Transverse colon (tissue), 4 donors: Measurements from ENCODE around the gene WDR75. TPM values are rescaled to one million over a fixed set of nuclear protein-coding genes. Genes with fewer than 3 reads are reported as not detected.

Experiments used
- DNase-seq: peaks from one replicate; pipeline ENCODE4 v3.0.0-alpha.2; 2019
- H3K27ac ChIP-seq, 4 donors: fragments of 200-600 bp; sonication (generic); 2 replicates each; pipeline ENCODE4 v1.5.1; 2016 to 2018; ENCODE audit warnings: inconsistent platforms in 4 of 4
- H3K27me3 ChIP-seq: fragments of 200-600 bp; sonication (generic); 2 replicates; pipeline ENCODE4 v1.5.1; 2017; ENCODE audit warnings: inconsistent platforms
- H3K36me3 ChIP-seq, 4 donors: fragments of 200-600 bp; sonication (generic); 2 replicates each; pipeline ENCODE4 v1.5.1; 2017 to 2019; ENCODE audit warnings: inconsistent platforms in 4 of 4
- H3K4me1 ChIP-seq, 4 donors: fragments of 200-600 bp; sonication (generic); 2 replicates each; pipeline ENCODE4 v1.5.1; 2017 to 2020; ENCODE audit warnings: inconsistent platforms in 4 of 4
- H3K4me3 ChIP-seq, 4 donors: fragments of 200-600 bp; sonication (generic); 1 replicate in 1 of 4; 2 replicates in 3 of 4; pipeline versions ENCODE4 v1.5.1 to v1.6.1; 2017 to 2019; ENCODE audit warnings: inconsistent platforms in 4 of 4
- H3K9me3 ChIP-seq, 2 donors: fragments of 200-600 bp; sonication (generic); 2 replicates each; pipeline ENCODE4 v1.5.1; 2017 to 2019; ENCODE audit warnings: inconsistent platforms in 2 of 2
- EP300 ChIP-seq: sonication (generic); formaldehyde crosslinking; IDR thresholded peaks from one replicate; pipeline ENCODE4 v1.6.1; 2017; ENCODE audit warnings: antibody characterized with exemption, low read depth
- POLR2A ChIP-seq: fragments of 450-650 bp; IDR thresholded peaks from one replicate; pipeline ENCODE4 v1.6.1; 2016; ENCODE audit warnings: antibody characterized with exemption, mild to moderate bottlenecking, moderate library complexity
- POLR2AphosphoS5 ChIP-seq, 3 donors: sonication (generic); formaldehyde crosslinking; IDR thresholded peaks; one replicate each; pipeline ENCODE4 v1.6.1; 2016; ENCODE audit warnings: antibody characterized with exemption in 3 of 3
- WGBS, 2 donors: methylation state at CpG; one replicate each; pipeline ENCODE4 v1.1.5; 2018; ENCODE audit warnings: low coverage in 1 of 2; 5-methylcytosine and 5-hydroxymethylcytosine counted together
- in situ Hi-C, 4 donors: fragments of 200-750 bp; cut with MboI; loops; one replicate each; pipeline versions ENCODE4 v1.15.0 to v1.15.1; 2017; ENCODE audit warnings: low sequenced_read_pairs in 3 of 4, low pct_ligation_motif_present in 1 of 4, low pct_unique_long_range_greater_than_20kb in 1 of 4
- intact Hi-C: fragments of 100-400 bp; cut with DNase I; formaldehyde crosslinking; loops from one replicate; pipeline ENCODE4 v1.15.1; 2023; ENCODE audit warnings: low total_unique reads
- total RNA-seq, 4 donors: library from RNA; depleted of rRNA; stranded (reverse); fragments of >200 nt; gene quantifications; one replicate each; pipeline ENCODE4 v1.1.0, GENCODE V29; 2016
- TF ChIP-seq, protein P1 (sequence below), 5 experiments: fragments of 200-600 bp in 3 of 5; fragments of 450-650 bp in 2 of 5; sonication (generic) in 3 of 5; IDR thresholded peaks; 1 replicate in 2 of 5; 2 replicates in 3 of 5; pipeline ENCODE4 v1.5.1; 2016 to 2017; ENCODE audit warnings: antibody characterized with exemption in 5 of 5, inconsistent platforms in 3 of 5, mild to moderate bottlenecking in 2 of 5, moderate library complexity in 1 of 5

The WDR75 gene
- total RNA-seq, 4 donors from 2014 or later = 11.1 to 38.1 (median 25.2) TPM

- Histone ChIP-seq H3K27me3 (no peaks in the 10 kb centered on the region), H3K4me1 (peaks cover 0 to 8% (median 0%) of the 10 kb centered on the region in 4 donors), H3K4me3 (no peak overlapping the region), H3K36me3 (no peaks in the 10 kb centered on the region), H3K27ac (no peak overlapping the region), H3K9me3 (no peaks in the 10 kb centered on the region)
- in situ Hi-C loops = no loop called here
- WGBS, 2 donors = 80 to 87% methylated on average over 2 of the region's 2 CpGs
- intact Hi-C loops = no loop called here
- no peak for TF ChIP-seq EP300
- no peak for TF ChIP-seq POLR2A
- no peak for TF ChIP-seq POLR2AphosphoS5 (IDR thresholded peaks at IDR 0.05)
- TF ChIP-seq, protein P1, sequence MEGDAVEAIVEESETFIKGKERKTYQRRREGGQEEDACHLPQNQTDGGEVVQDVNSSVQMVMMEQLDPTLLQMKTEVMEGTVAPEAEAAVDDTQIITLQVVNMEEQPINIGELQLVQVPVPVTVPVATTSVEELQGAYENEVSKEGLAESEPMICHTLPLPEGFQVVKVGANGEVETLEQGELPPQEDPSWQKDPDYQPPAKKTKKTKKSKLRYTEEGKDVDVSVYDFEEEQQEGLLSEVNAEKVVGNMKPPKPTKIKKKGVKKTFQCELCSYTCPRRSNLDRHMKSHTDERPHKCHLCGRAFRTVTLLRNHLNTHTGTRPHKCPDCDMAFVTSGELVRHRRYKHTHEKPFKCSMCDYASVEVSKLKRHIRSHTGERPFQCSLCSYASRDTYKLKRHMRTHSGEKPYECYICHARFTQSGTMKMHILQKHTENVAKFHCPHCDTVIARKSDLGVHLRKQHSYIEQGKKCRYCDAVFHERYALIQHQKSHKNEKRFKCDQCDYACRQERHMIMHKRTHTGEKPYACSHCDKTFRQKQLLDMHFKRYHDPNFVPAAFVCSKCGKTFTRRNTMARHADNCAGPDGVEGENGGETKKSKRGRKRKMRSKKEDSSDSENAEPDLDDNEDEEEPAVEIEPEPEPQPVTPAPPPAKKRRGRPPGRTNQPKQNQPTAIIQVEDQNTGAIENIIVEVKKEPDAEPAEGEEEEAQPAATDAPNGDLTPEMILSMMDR (IDR thresholded peaks at IDR 0.05) = no peak
- DNase-seq = no peak
Measured at GRCh38 chr2:189502714-189503113, 61.4 kb downstream of the WDR75 start.

GRCh38 chr2:189504238-189504637 is 63.0 kb downstream of the WDR75 start:
- WGBS, 2 donors = 81 to 85% methylated on average over 5 of the region's 5 CpGs

DNA sequence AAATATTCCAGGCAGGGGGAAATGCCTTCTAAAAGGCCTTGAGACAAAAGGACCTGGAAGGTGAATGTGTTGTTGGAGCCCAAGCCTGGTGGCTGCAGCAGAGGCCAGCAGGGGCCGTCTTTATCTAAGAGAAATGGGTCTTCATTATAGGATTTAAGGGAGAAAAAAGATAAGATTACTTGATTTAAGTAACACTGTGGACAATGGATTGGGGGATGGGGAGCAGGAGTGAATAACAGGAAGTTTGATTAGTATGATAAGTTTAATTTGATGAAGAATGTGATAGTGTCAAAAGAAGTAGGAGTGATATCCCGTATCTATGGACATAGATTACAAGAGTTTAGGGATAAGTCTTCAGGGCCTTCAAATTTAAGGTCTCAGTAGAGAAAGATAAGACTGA is 64.2 kb downstream of the WDR75 start:
- Histone ChIP-seq H3K9me3 (no peaks in the 10 kb centered on the region), H3K4me3 (no peak overlapping the region), H3K27me3 (no peaks in the 10 kb centered on the region), H3K4me1 (no peaks in the 10 kb centered on the region), H3K36me3 (no peaks in the 10 kb centered on the region), H3K27ac (no peak overlapping the region)
- WGBS, 2 donors = 74 to 87% methylated on average over 1 to 2 of the region's 2 CpGs
- no peak for TF ChIP-seq EP300
- no peak for TF ChIP-seq POLR2A
- TF ChIP-seq, protein P1 (IDR thresholded peaks at IDR 0.05) = no peak
- TF ChIP-seq POLR2AphosphoS5 (IDR thresholded peaks at IDR 0.05) = no peak
- in situ Hi-C loops (no loop called here), intact Hi-C loops (no loop called here)
- DNase-seq = no peak

More at GRCh38 chr2:189504238-189504637, 63.0 kb downstream of the WDR75 start:
- no peak for DNase-seq
- intact Hi-C loops = no loop called here
- H3K9me3 ChIP-seq = no peaks in the 10 kb centered on the region
- H3K27me3 ChIP-seq = no peaks in the 10 kb centered on the region
- TF ChIP-seq, protein P1 (IDR thresholded peaks at IDR 0.05) = no peak
- TF ChIP-seq EP300 (no peak), POLR2AphosphoS5 (IDR thresholded peaks at IDR 0.05) (no peak), POLR2A (no peak)
- no peak overlapping the region for H3K27ac ChIP-seq
- no peaks in the 10 kb centered on the region for H3K36me3 ChIP-seq
- H3K4me3 ChIP-seq = no peak overlapping the region
- H3K4me1 ChIP-seq = no peaks in the 10 kb centered on the region
- in situ Hi-C loops = no loop called here

DNA sequence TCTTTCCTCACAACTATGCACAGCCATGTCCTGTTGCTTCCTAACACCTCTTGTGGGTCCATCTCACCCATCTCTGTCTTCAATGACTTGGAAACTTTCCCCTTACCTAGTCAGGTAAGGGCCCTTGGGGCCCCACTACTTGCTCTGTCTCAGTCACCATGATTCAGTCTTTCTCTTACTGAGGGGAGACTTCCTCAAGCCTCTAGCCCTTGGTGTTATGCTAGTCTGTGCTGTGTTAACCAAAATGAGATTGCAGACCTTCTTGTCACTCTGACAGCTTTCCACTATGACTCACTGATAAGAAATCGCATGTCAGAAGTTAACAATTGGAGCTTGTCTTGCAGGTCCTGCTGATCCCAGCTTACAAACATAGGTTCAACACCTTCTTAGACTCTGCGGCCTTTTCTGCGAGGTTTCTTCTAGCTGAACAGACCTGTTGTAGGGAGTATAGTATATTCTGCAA is 65.3 kb downstream of the WDR75 start:
- DNase-seq = no peak
- in situ Hi-C loops (no loop called here), intact Hi-C loops (no loop called here)
- Histone ChIP-seq H3K4me3 (no peak overlapping the region), H3K27ac (no peak overlapping the region), H3K36me3 (no peaks in the 10 kb centered on the region), H3K9me3 (no peaks in the 10 kb centered on the region), H3K4me1 (no peaks in the 10 kb centered on the region), H3K27me3 (no peaks in the 10 kb centered on the region)
- 78 to 84% methylated on average over 3 of the region's 3 CpGs for WGBS, 2 donors
- TF ChIP-seq, protein P1 (IDR thresholded peaks at IDR 0.05) = no peak
- TF ChIP-seq EP300 (no peak), POLR2AphosphoS5 (IDR thresholded peaks at IDR 0.05) (no peak), POLR2A (no peak)
